H1 (cell line): ENCODE data around the gene FGGY. TPM values are rescaled to one million over a fixed set of nuclear protein-coding genes. Genes with fewer than 3 reads are reported as not detected.

Experiments
- CHD1 ChIP-seq: IDR thresholded peaks from 2 replicates; pipeline ENCODE4 v1.6.1; 2012; ENCODE audit warnings: low read depth, low read length, improper control_type of control experiment
- POU5F1 ChIP-seq: IDR thresholded peaks from 2 replicates; pipeline ENCODE4 v1.6.1; 2011; ENCODE audit warnings: low read depth, mild to moderate bottlenecking, low read length, moderate library complexity
- SIN3A ChIP-seq, 2 experiments: IDR thresholded peaks in 1 of 2; conservative IDR thresholded peaks in 1 of 2; 2 replicates each; pipeline ENCODE4 v1.6.1; 2011 to 2012; ENCODE audit warnings: low read length in 2 of 2, improper control_type of control experiment in 1 of 2, low read depth in 1 of 2, mild to moderate bottlenecking in 1 of 2
- TBP ChIP-seq: IDR thresholded peaks from 2 replicates; pipeline ENCODE4 v1.6.1; 2011; ENCODE audit warnings: low read depth, low read length, improper control_type of control experiment
- polyA plus RNA-seq, 7 experiments: library from polyadenylated mRNA; depleted of rRNA in 3 of 7; stranded (reverse) in 5 of 7; unstranded in 2 of 7; fragments of >200 nt in 5 of 7; fragments of 200-250 nt in 2 of 7; gene quantifications; 1 replicate in 5 of 7; 2 replicates in 1 of 7; 4 replicates in 1 of 7; pipeline versions ENCODE4 v1.2.1 to v1.2.3, GENCODE V29; 2011 to 2013; ENCODE audit warnings: missing spikeins in 2 of 7, mixed read lengths in 2 of 7
- total RNA-seq: library from RNA; stranded (reverse); fragmentation: NEBNext Ultra II Directional; extraction: Animal tissue kit (Norgen Biotek cat#: 25700); gene quantifications from 2 replicates; pipeline ENCODE4 v1.2.1, GENCODE V29; 2021
- TF ChIP-seq, protein P1 (sequence below), 3 experiments: IDR thresholded peaks; 1 replicate in 2 of 3; 2 replicates in 1 of 3; pipeline versions ENCODE4 v1.5.1 to v1.6.1; 2011; ENCODE audit warnings: low read length in 3 of 3, mild to moderate bottlenecking in 3 of 3, inconsistent platforms in 2 of 3, low read depth in 1 of 3, moderate library complexity in 1 of 3; ENCODE audit not compliant: insufficient read depth in 1 of 3; ENCODE audit errors: control extremely low read depth in 1 of 3
- TF ChIP-seq, protein P2 (sequence below): IDR thresholded peaks from 2 replicates; pipeline ENCODE4 v1.6.1; 2012; ENCODE audit warnings: inconsistent platforms
- TF ChIP-seq, protein P3 (sequence below): fragments of 300-600 bp; sonication (generic); IDR thresholded peaks from 2 replicates; pipeline ENCODE4 v1.7.1; 2012; ENCODE audit warnings: low read length, moderate library complexity, mild to moderate bottlenecking, inconsistent platforms; ENCODE audit not compliant: insufficient replicate concordance

Gene FGGY
- total and polyA plus RNA-seq, 2 of the 8 experiments (the other 6 are each of a cell fraction or from before 2014, with no cell fraction given), result 10.3 to 12.5 TPM

DNA sequence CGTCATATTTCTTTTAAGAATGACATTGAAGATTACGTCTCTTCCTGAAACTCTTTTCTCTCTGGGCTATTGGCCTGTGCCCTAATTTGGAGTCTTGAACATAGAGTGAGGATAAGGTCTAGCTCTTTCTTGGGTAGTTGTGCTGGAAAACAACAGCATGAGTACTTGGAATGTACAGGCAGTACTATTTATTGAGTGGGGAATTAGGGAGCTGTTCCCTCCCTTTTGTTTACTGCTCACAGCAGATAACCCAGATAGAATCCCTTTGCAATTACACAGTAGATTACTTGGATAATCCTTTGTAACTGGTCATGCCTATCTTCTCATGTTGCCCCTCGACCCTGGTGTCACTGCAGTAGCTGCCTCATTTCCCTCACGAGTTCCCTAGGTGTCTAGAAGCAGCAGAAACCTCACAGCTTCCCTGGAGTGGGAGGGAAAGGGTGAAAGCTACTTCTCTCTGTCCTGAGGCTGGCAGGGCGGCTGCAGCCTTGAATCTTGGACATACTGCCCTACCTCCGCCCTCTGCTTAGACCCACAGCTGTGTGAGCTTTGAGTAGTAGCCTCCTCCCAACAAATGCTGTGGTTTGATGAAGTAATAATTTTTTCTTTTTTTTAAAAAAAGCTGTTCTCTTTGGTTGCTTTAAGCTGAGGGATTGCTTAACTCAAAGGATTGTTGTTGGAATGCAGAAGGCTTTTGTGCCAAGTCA is 70.6 kb downstream of the FGGY start (continued):
- TF ChIP-seq, protein P1, sequence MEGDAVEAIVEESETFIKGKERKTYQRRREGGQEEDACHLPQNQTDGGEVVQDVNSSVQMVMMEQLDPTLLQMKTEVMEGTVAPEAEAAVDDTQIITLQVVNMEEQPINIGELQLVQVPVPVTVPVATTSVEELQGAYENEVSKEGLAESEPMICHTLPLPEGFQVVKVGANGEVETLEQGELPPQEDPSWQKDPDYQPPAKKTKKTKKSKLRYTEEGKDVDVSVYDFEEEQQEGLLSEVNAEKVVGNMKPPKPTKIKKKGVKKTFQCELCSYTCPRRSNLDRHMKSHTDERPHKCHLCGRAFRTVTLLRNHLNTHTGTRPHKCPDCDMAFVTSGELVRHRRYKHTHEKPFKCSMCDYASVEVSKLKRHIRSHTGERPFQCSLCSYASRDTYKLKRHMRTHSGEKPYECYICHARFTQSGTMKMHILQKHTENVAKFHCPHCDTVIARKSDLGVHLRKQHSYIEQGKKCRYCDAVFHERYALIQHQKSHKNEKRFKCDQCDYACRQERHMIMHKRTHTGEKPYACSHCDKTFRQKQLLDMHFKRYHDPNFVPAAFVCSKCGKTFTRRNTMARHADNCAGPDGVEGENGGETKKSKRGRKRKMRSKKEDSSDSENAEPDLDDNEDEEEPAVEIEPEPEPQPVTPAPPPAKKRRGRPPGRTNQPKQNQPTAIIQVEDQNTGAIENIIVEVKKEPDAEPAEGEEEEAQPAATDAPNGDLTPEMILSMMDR (IDR thresholded peaks at IDR 0.05; ENCODE audit: control extremely low read depth in 1 of 3, insufficient read depth in 1 of 3, low read depth in 1 of 3, low read length in 3 of 3), result no peak
- no peak for TF ChIP-seq POU5F1
- TF ChIP-seq SIN3A (conservative IDR thresholded peaks at IDR 0.05 in 1 of 2, IDR thresholded peaks at IDR 0.05 in 1 of 2; ENCODE audit: low read depth in 1 of 2, low read length in 2 of 2), result no peak
- TF ChIP-seq, protein P2, sequence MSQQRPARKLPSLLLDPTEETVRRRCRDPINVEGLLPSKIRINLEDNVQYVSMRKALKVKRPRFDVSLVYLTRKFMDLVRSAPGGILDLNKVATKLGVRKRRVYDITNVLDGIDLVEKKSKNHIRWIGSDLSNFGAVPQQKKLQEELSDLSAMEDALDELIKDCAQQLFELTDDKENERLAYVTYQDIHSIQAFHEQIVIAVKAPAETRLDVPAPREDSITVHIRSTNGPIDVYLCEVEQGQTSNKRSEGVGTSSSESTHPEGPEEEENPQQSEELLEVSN, result no peak
- TF ChIP-seq CHD1, result no peak
- TF ChIP-seq, protein P3, sequence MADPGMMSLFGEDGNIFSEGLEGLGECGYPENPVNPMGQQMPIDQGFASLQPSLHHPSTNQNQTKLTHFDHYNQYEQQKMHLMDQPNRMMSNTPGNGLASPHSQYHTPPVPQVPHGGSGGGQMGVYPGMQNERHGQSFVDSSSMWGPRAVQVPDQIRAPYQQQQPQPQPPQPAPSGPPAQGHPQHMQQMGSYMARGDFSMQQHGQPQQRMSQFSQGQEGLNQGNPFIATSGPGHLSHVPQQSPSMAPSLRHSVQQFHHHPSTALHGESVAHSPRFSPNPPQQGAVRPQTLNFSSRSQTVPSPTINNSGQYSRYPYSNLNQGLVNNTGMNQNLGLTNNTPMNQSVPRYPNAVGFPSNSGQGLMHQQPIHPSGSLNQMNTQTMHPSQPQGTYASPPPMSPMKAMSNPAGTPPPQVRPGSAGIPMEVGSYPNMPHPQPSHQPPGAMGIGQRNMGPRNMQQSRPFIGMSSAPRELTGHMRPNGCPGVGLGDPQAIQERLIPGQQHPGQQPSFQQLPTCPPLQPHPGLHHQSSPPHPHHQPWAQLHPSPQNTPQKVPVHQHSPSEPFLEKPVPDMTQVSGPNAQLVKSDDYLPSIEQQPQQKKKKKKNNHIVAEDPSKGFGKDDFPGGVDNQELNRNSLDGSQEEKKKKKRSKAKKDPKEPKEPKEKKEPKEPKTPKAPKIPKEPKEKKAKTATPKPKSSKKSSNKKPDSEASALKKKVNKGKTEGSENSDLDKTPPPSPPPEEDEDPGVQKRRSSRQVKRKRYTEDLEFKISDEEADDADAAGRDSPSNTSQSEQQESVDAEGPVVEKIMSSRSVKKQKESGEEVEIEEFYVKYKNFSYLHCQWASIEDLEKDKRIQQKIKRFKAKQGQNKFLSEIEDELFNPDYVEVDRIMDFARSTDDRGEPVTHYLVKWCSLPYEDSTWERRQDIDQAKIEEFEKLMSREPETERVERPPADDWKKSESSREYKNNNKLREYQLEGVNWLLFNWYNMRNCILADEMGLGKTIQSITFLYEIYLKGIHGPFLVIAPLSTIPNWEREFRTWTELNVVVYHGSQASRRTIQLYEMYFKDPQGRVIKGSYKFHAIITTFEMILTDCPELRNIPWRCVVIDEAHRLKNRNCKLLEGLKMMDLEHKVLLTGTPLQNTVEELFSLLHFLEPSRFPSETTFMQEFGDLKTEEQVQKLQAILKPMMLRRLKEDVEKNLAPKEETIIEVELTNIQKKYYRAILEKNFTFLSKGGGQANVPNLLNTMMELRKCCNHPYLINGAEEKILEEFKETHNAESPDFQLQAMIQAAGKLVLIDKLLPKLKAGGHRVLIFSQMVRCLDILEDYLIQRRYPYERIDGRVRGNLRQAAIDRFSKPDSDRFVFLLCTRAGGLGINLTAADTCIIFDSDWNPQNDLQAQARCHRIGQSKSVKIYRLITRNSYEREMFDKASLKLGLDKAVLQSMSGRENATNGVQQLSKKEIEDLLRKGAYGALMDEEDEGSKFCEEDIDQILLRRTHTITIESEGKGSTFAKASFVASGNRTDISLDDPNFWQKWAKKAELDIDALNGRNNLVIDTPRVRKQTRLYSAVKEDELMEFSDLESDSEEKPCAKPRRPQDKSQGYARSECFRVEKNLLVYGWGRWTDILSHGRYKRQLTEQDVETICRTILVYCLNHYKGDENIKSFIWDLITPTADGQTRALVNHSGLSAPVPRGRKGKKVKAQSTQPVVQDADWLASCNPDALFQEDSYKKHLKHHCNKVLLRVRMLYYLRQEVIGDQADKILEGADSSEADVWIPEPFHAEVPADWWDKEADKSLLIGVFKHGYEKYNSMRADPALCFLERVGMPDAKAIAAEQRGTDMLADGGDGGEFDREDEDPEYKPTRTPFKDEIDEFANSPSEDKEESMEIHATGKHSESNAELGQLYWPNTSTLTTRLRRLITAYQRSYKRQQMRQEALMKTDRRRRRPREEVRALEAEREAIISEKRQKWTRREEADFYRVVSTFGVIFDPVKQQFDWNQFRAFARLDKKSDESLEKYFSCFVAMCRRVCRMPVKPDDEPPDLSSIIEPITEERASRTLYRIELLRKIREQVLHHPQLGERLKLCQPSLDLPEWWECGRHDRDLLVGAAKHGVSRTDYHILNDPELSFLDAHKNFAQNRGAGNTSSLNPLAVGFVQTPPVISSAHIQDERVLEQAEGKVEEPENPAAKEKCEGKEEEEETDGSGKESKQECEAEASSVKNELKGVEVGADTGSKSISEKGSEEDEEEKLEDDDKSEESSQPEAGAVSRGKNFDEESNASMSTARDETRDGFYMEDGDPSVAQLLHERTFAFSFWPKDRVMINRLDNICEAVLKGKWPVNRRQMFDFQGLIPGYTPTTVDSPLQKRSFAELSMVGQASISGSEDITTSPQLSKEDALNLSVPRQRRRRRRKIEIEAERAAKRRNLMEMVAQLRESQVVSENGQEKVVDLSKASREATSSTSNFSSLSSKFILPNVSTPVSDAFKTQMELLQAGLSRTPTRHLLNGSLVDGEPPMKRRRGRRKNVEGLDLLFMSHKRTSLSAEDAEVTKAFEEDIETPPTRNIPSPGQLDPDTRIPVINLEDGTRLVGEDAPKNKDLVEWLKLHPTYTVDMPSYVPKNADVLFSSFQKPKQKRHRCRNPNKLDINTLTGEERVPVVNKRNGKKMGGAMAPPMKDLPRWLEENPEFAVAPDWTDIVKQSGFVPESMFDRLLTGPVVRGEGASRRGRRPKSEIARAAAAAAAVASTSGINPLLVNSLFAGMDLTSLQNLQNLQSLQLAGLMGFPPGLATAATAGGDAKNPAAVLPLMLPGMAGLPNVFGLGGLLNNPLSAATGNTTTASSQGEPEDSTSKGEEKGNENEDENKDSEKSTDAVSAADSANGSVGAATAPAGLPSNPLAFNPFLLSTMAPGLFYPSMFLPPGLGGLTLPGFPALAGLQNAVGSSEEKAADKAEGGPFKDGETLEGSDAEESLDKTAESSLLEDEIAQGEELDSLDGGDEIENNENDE, result no peak
- TF ChIP-seq TBP, result no peak
